Measurements from ENCODE around the gene ZBTB17.
"Not testable (repeated sequence)": the region's sequence is repeated elsewhere in the genome, so short reads cannot be mapped to it uniquely, and the experiment has no call there.

Gene ZBTB17

DNA sequence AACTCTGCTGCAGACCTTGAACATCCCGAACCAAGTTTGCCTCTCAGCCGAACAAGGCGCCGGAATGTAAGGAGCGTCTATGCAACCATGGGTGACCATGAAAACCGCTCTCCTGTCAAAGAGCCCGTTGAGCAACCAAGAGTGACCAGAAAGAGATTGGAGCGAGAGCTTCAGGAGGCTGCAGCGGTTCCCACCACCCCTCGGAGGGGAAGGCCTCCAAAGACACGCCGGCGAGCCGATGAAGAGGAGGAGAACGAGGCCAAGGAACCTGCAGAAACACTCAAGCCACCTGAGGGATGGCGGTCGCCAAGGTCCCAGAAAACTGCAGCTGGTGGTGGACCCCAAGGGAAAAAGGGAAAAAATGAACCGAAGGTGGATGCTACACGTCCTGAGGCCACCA lies 44.0 kb downstream of the ZBTB17 start:
- no peak for DNase-seq

DNA sequence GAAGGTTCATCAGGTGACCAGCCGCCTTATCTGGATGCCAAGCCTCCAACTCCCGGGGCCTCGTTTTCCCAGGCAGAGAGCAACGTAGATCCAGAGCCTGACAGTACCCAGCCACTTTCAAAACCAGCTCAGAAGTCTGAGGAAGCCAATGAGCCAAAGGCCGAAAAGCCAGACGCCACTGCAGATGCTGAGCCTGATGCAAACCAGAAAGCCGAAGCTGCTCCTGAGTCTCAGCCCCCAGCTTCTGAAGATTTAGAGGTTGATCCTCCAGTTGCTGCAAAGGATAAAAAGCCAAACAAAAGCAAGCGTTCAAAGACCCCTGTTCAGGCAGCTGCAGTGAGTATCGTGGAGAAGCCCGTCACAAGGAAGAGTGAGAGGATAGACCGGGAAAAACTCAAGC lies 44.5 kb downstream of the ZBTB17 start:
- no peak for DNase-seq

DNA sequence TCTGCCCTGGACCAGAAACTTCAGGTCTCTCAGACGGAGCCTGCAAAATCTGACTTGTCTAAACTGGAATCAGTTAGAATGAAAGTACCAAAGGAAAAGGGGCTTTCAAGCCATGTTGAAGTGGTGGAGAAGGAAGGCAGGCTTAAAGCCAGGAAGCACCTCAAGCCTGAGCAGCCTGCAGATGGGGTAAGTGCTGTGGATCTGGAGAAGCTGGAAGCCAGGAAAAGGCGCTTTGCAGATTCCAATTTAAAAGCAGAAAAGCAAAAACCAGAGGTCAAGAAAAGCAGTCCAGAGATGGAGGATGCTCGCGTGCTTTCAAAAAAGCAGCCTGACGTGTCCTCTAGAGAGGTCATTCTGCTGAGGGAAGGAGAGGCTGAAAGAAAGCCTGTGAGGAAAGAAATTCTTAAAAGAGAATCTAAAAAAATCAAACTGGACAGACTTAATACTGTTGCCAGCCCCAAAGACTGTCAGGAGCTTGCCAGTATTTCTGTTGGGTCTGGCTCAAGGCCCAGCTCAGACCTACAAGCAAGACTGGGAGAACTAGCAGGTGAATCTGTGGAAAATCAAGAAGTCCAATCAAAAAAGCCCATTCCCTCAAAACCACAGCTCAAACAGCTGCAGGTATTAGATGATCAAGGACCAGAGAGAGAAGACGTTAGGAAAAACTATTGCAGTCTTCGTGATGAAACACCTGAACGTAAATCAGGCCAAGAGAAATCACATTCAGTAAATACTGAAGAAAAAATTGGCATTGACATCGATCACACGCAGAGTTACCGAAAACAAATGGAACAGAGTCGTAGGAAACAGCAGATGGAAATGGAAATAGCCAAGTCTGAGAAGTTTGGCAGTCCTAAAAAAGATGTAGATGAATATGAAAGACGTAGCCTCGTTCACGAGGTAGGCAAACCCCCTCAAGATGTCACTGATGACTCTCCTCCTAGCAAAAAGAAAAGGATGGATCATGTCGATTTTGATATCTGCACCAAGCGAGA lies 46.6 kb downstream of the ZBTB17 start:
- no peak for DNase-seq

DNA sequence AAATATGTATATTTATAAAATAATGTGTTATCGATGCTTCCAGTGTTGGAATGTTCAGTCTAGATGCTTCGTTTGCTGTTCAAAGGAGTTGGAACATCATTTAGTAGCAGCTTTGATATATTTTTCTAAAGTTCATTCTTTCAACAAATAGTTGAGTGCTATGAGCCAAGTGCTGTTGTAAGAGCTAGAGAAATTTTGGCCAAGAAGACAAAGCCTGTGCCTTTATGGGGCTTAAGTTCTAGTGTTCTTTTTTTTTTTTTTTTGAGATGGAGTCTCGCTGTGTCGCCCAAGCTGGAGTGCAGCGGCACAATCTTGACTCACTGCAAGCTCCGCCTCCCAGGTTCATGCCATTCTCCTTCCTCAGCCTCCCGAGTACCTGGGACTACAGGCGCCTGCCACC lies 49.5 kb downstream of the ZBTB17 start:
- not testable (repeated sequence) for DNase-seq

DNA sequence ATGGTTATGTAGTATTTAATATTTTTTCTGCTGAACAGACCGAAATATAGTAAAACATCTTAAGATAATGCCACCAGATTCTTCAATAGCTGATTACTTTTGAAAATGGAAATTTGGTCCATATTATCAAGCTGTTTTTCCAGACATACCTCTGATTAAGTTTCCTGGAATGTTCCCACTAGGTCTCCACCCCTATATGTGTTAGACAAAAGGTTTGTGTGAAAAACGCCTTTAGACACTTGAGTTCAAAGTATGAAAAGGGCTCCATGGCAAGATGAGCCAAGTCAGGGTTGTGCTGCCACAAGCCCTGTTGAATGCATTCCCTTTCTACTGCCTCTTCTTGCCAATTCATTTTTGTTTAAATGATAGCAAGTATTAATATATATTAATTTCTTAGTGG lies 52.7 kb downstream of the ZBTB17 start:
- DNase-seq: no peak

DNA sequence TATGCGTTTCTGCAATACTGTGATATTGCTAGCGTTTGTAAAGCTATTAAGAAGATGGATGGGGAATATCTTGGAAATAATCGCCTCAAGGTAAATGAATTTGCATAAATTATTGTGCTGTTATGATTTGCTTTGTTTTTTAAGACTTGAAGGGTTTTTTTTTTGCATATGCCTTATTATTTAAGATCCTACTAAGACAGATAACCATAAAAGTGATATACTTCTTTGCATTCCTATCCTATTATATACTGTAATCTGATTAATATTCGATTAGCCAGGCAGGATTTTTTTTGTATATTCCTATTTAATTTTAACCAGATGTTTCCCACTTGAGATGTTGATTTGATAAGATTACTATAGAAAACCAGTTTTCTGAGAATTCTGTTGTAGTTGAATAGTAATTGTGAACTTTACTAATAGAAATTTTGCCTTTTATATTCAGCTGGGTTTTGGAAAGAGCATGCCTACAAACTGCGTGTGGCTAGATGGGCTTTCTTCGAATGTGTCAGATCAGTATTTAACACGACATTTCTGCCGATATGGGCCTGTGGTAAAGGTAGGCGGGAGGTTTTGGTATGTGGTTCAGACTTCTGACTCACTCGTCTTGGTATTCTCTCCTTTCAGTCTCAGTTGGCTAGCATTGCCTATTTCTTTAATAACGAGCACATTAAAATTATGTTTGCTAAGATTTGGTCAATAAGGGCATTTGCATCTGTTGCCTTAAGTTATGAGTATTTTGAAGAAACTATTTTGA lies 56.8 kb downstream of the ZBTB17 start:
- no peak for DNase-seq

DNA sequence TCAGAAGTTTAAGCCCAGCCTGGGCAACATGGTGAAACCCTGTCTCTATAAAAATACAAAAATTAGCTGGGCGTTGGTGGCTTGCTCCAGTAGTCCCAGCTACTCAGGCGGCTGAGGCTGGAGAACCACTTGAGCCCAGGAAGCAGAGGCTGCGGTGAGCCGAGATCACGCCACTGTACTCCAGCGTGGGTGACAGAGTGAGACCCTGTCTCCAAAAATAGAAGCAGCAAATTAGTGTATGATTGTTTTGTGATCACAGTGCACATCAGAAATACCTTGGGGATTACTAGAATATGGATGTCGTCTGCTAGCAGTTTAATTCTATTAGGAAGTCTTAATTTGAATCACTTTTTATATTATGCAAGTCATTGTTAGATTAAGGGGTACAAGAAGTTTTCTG lies 59.0 kb downstream of the ZBTB17 start:
- no peak for DNase-seq

DNA sequence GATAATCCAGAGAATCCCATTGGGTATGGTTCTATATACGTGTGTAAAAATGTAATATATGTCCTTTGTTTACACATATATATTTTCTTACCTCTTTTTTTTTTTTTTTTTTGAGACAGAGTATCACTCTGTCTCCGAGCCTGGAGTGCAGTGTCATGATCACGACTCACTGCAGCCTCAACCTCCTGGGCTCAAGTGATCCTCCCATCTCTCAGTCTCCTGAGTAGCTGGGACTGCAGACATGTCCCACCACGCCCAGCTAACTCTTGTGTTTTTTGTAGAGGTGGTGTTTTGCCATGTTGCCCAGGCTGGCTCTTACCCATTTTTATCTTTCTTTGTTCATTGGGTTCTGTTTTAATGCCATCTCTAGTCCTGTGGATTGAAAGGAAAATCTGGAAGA lies 59.5 kb downstream of the ZBTB17 start:
- no peak for DNase-seq

DNA sequence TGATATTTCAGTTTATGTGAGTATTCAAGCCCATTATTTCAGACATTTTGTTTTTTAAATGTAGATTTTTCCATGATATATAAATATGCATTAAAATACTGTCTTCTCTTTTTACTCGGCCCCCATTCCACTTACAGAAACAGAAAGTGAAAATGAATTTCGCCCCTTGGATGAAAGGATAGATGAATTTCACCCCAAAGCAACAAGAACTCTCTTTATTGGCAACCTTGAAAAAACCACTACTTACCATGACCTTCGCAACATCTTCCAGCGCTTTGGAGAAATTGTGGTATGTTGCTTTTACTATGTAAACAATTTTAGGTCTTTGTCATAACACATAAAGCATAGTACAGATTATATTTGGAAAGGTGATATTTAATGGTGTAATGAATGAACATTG lies 59.9 kb downstream of the ZBTB17 start:
- DNase-seq: no peak

DNA sequence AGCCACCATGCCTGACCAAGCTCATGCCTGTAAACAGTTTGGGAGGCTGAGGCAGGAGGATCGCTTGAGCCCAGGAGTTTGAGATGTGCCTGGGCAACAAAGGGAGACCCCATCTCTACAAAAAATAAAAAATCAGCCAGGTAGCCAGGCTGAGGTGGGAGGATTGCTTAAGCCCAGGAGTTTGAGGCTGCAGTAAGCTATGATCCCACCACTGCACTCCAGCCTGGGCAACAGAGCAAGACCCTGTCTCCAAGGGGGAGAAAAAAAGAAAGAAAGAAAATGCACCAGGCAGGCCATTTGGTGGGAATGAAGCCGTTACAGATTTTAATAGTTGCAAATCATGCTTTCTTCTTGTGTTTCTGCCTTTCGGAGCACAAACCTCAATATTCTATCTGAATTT lies 62.3 kb downstream of the ZBTB17 start:
- DNase-seq: not testable (repeated sequence)

DNA sequence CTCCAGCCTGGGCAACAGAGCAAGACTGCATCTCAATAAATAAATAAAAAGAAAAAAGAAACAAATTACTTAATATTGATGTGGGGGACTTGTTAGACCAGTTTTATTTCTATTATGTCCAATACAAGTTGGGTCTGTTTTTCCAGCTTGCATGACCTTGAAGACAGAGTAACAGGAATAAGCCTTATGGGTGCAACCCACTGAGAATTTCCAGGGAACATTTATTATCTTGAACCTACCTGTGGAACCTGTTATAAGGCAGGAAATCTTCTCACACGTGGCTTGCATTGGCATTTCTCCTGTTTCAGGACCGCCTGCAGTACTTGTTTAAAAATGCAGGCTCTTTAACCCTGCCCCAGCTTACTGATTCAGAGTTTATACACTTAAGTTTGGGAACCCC lies 64.0 kb downstream of the ZBTB17 start:
- DNase-seq: no peak

DNA sequence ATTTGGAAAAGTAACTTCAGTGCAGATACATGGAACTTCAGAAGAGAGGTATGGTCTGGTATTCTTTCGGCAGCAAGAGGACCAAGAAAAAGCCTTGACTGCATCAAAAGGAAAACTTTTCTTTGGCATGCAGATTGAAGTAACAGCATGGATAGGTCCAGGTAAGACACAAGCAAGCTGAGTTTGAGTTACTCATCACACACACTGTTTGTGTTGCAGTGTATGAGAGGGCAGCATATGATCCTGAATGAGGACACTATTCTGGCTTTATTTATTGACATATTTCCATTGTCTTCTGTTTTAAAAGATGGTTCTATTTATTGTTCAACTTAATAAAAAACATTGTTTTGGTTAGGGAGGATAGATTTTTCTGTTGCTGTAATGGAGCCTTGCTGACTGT lies 64.8 kb downstream of the ZBTB17 start:
- no peak for DNase-seq

DNA sequence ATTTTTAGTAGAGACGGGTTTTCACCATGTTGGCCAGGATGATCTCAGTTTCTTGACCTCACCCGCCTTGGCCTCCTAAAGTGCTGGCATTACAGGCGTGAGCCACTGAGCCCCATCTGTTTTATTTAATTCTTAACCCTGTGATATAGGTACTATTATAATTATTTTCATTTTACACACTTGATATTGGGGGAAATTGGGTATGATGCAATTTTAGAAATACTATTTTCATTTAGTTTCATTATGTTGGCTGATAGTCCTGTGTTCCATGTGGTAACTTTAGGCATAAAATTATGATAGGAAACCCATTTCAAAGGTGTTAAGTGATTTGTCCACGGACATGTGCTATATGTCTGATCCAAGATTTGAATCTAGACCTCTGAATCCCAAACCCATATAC lies 67.3 kb downstream of the ZBTB17 start:
- DNase-seq: no peak

DNA sequence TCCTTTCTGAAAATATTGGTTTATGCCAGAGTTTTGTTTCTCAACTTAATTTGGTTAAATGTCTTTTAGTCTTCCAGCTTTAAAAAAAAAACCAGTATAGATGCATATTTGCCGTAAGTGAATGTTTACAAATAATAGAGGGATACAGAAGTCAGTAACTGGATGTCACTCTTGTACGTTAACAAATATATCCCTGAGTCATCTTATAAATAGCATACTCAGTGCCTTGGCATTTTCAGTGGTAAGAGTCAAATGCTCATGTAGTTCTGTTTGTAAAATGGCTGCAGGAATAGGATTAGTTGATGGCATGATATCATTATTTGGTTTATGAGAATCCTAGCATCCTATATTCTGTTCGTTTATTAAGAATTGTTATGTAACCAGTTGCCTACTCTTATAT lies 73.0 kb downstream of the ZBTB17 start:
- DNase-seq: no peak

DNA sequence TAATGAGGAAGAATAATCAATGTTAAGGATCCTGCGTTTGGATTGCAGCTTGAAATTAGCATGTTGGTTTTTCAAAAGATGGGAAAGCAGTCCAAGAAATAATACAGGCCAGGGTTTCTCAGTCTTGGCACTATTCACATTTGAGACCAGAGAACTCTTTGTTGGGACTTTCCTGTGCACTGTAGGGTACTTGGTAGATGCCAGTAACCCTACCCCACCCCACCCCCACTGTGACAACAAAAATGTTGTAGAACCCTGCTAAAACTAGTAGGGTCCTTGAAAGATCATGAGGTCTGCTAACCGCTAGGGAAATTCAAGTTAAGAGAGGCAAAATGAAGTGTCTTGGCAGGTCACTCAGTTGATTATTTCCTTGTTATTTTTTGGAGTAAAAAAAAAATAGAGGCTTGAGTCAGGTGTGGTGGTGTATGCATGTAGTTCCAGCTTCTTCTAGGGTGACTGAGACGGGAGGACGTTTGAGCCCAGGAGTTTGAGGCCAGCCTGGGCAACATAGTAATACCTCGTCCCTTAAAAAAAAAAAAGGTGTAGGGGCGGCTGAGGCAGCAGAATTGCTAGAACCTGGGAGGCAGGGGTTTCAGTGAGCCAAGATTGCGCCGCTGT lies 75.1 kb downstream of the ZBTB17 start:
- no peak for DNase-seq

DNA sequence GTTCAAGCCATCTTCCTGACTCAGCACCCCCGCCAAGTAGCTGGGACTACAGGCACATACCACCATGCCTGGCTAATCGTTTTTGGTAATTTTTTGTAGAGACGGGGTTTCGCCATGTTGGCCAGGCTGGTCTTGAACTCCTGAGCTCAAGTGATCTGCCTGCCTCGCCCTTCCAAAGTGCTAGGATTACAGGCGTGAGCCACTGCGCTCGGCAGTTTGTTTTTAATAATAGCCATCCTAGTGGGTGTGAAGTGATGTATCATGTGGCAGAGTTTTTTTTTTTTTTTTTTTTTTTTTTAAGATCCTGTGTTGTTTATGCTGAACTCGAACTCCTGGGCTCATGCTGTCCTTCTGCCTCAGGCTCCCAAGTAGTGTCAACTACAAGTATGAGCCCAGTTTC lies 76.6 kb downstream of the ZBTB17 start:
- no peak for DNase-seq

DNA sequence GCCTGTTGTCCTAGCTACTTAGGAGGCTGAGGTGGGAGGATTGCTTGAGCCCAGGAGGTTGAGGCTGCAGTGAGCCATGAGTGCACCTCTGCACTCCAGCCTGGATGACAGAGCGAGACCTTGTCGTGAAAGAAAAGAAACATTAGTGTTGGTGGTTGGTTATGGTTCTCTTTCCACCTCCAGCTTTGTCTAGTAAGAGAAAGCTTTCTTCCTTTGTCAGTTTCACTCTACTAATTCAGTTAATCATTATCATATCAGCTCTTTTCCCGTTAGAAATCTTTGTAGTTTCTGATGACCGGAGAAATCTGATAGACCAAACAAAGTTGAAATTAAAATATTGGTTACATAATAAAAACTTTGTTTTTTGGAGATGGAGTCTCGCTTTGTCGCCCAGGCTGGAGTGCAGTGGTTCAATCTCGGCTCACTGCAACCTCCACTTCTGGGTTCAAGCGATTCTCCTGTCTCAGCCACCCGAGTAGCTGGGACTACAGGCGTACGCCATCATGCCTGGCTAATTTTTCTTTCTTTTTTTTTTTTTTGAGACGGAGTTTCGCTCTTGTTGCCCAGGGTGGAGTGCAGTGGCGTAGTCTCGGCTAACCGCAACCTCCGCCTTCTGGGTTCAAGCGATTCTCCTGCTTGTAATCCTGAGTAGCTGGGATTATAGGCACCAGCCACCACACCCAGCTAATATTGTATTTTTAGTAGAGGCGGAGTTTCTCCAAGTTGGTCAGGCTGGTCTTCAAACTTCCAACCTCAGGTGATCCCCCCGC lies 78.9 kb downstream of the ZBTB17 start:
- not testable (repeated sequence) for DNase-seq

DNA sequence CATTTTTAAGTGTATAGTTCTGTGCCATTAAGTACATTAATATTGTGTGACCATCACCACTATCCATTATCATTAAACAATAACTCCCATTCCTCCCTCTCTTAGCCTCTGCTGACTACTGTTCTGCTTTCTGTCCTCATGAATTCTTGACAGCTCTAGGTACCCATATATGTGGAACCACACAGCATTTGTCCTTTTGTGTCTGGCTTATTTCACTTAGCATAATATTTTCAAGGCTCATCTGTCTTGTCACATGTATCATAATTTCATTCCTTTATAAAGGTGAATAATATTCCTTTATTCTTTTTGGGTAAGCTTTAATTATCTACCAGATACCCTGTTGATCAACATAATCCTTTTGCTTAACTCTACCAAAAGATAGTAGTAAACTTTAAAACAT lies 80.7 kb downstream of the ZBTB17 start:
- DNase-seq: no peak

DNA sequence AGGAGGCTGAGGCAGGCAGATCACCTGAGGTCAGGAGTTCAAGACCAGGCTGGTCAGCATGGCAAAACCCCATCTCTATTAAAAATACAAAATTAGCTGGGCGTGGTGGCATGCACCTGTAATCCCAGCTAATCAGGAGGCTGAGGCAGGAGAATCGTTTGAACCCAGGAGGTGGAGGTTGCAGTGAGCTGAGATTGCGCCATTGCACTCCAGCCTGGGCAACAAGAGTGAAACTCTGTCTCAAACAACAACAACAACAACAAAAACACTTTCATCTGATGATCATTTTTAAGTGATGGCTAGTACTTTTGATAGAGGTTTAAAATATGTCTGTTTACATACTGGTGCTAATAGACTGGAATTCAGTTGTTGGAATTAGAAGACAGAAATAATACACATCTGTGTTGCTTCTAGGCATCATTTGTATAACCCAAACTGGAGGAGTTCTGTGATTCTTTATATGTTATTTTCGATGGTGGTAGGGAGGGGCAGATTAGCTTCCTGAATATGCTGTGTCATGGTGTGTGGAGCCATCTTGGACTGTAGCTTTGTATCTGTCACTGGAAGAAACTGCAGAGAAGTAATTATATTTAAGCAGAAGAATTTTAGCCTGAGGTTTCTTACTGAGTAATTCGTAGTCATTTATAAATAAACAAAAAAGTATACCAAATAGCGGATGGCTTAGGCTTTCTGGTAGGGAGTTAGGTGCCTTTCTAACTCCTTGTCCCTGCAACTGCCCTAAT lies 82.9 kb downstream of the ZBTB17 start:
- DNase-seq: peak; percentile 17
